Gastroesophageal sphincter (tissue), 3 donors: Measurements from ENCODE around the gene SPOCD1.
A peak's percentile ranks its signal among the peaks of the same experiment; 100 is the strongest.

Source experiments
- CTCF ChIP-seq, 4 experiments: fragments of 200-600 bp in 2 of 4; fragments of 450-650 bp in 2 of 4; sonication (generic) in 1 of 4; IDR thresholded peaks; one replicate each; pipeline ENCODE4 v1.5.1; 2017 to 2019; ENCODE audit warnings: antibody characterized with exemption in 4 of 4, mild to moderate bottlenecking in 2 of 4, moderate library complexity in 2 of 4
- EP300 ChIP-seq: sonication (generic); formaldehyde crosslinking; IDR thresholded peaks from one replicate; pipeline ENCODE4 v1.6.1; 2017; ENCODE audit warnings: antibody characterized with exemption, mild to moderate bottlenecking
- POLR2A ChIP-seq, 2 donors: fragments of 450-650 bp; IDR thresholded peaks; one replicate each; pipeline ENCODE4 v1.6.1; 2017; ENCODE audit warnings: antibody characterized with exemption in 2 of 2, mild to moderate bottlenecking in 2 of 2, moderate library complexity in 1 of 2
- POLR2AphosphoS5 ChIP-seq: sonication (generic); formaldehyde crosslinking; IDR thresholded peaks from one replicate; pipeline ENCODE4 v1.6.1; 2017; ENCODE audit warnings: antibody characterized with exemption

DNA sequence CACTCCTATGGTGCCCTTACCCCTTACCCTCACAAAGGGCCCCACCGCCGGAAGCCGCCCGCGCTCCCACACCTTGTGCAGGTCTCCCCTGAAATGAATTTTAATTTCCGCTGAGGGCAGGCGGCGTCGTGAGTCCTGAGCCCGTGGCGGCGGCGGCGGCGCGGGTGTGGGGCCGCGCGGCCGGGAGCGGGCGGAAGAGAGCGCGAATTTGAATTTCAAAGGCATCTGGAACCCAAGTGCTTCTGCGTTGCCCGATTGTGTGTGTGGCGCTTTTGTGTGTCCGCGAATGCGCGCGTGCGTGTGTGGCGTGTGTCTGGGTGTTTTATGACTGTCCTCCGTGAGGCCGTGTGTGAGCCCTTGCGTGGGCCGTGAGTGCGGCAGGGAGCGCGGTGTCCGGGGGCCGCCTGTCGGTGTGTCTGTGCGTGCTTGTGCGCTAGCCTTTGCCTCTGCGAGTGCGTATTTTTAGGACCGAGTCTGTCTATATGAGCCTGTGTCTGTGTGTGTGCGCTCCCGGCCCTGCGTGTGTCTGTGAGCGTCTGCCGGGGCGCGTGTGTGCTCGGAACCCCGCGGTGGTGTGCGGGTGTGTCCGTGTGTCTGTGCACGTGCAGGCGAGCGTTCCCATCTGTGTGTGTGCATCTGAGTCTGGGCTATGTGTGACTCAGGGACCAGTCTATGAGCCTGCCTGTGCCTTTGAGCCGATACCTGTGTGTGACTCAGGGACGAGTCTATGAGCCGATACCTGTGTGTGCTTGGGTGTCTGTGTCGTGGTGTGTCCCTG lies 43.7 kb downstream of the SPOCD1 start:
- TF ChIP-seq POLR2AphosphoS5 (no peak), POLR2A (IDR thresholded peaks at IDR 0.05) (no peak), CTCF (IDR thresholded peaks at IDR 0.05) (peak in 3 of 4 experiments; percentile 3 to 23 (median 8)), EP300 (no peak)
